Keratinocyte (primary cell): ENCODE measurements around the gene CSTB.

ENCODE experiments used
- EZH2 ChIP-seq: IDR thresholded peaks from one replicate; pipeline ENCODE4 v1.6.1; 2012; ENCODE audit warnings: inconsistent platforms, mild to moderate bottlenecking, low read length, moderate library complexity
- TF ChIP-seq, protein P1 (sequence below), 3 experiments: IDR thresholded peaks in 1 of 3; conservative IDR thresholded peaks in 1 of 3; optimal IDR thresholded peaks in 1 of 3; 2 replicates in 2 of 3; 3 replicates in 1 of 3; pipeline versions ENCODE3 to v1.5.1; 2011; ENCODE audit warnings: low read length in 3 of 3, mild to moderate bottlenecking in 3 of 3, moderate library complexity in 2 of 3, control low read depth in 1 of 3, inconsistent platforms in 1 of 3; ENCODE audit not compliant: insufficient read depth in 2 of 3; ENCODE audit errors: extremely low read depth in 1 of 3

DNA sequence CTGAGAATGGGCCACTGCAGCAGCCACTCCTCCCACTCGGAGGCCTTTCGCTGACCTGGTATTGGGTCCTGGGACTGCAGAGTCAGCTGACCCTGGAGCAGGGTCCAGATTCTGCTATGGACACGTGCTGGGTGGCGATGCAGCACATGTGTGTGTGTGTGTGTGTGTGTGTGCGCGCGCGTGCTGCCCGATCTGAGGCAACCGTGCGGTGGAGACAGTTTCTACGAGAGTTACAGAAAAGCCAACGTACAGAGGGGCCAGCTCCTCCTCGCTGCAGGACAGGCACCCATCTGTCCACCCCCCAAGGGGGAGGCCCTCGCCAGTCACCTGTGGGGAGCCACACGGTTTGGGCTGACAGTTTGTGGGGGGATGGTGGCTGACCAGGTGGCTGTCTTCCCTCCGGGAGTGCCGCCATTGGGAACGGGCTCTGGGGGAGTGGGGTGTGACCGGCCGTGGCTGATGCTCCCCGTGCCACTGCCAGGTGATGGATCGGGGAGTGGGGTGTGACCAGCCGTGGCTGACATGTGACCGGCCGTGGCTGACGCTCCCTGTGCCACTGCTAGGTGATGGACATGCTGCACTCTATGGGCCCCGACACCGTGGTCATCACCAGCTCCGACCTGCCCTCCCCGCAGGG is 24.0 kb downstream of the CSTB start:
- TF ChIP-seq, protein P1, sequence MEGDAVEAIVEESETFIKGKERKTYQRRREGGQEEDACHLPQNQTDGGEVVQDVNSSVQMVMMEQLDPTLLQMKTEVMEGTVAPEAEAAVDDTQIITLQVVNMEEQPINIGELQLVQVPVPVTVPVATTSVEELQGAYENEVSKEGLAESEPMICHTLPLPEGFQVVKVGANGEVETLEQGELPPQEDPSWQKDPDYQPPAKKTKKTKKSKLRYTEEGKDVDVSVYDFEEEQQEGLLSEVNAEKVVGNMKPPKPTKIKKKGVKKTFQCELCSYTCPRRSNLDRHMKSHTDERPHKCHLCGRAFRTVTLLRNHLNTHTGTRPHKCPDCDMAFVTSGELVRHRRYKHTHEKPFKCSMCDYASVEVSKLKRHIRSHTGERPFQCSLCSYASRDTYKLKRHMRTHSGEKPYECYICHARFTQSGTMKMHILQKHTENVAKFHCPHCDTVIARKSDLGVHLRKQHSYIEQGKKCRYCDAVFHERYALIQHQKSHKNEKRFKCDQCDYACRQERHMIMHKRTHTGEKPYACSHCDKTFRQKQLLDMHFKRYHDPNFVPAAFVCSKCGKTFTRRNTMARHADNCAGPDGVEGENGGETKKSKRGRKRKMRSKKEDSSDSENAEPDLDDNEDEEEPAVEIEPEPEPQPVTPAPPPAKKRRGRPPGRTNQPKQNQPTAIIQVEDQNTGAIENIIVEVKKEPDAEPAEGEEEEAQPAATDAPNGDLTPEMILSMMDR (optimal IDR thresholded peaks at IDR 0.05 in 1 of 3, IDR thresholded peaks at IDR 0.05 in 1 of 3, conservative IDR thresholded peaks at IDR 0.05 in 1 of 3; ENCODE audit: extremely low read depth in 1 of 3, insufficient read depth in 2 of 3, low read length in 3 of 3), result no peak
- TF ChIP-seq EZH2, result no peak
